ENCODE data around the gene MAT1A.
"Not testable (repeated sequence)": the region's sequence is repeated elsewhere in the genome, so short reads cannot be mapped to it uniquely, and the experiment has no call there.

The MAT1A gene

DNA sequence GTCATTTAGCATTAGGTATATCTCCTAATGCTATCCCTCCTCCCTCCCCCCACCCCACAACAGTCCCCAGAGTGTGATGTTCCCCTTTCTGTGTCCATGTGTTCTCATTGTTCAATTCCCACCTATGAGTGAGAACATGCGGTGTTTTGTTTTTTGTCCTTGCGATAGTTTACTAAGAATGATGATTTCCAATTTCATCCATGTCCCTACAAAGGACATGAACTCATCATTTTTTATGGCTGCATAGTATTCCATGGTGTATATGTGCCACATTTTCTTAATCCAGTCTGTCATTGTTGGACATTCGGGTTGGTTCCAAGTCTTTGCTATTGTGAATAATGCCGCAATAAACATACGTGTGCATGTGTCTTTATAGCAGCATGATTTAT, 66.4 kb downstream of the MAT1A start:
- not testable (repeated sequence) for DNase-seq (ENCODE audit: low read depth)

All from HS-27A (cell line).